HG02981 (cell line): ENCODE results near the gene CDH26.
"Not testable (repeated sequence)": the region's sequence is repeated elsewhere in the genome, so short reads cannot be mapped to it uniquely, and the experiment has no call there.

Experiments
- ATAC-seq: cut with Tn5 transposase; IDR thresholded peaks from one replicate; pipeline ENCODE4 v1.9.1; 2021; ENCODE audit warnings: mild to moderate bottlenecking, moderate library complexity; ENCODE audit not compliant: unreplicated experiment

The CDH26 gene

GRCh38 chr20:60040471-60041162 lies 82.4 kb downstream of the CDH26 start:
- no peak for ATAC-seq

DNA sequence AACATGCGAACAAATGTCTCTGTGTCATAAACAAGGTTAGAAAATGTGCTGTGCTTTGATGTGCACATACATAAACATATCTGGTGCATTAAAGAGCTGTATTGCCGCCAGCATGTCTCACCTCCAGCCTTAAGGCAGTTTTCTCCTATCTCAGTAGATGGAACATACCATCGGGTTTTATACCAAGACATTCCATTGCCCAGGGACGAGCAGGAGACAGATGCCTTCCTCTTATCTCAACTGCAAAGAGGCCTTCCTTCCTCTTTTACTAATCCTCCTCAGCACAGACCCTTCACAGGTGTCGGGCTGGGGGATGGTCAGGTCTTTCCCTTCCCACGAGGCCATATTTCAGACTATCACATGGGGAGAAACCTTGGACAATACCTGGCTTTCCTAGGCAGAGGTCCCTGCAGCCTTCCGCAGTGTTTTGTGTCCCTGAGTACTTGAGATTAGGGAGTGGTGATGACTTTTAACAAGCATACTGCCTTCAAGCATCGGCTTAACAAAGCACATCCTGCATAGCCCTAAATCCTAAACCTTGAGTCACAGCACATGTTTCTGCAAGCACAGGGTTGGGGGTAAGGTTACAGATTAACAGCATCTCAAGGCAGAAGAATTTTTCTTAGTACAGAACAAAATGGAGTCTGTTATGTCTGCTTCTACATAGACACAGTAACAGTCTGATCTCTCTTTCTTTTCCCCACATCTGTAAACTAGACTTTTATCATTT lies 83.4 kb downstream of the CDH26 start:
- not testable (repeated sequence) for ATAC-seq

GRCh38 chr20:60043435-60043834 lies 85.2 kb downstream of the CDH26 start:
- ATAC-seq = no peak

DNA sequence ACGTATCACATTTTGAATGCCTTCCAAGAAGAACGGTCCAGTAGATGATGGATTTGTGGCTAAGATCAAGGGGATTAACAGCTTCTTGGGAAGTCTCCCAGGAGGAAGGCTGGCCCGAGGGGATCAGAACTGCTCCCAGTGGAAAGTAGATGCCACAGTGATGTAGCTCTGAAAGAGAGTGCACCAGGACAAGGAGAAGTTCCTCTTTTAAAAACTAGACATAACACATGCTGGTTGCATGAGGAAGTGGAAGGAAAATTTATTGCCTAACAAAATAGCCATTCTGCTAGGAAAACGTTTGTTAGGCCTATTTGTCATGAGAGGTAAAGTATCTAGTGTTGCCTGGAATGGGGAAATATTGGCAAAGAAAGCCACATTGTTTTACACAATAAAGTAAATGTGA lies 87.8 kb downstream of the CDH26 start:
- no peak for ATAC-seq

GRCh38 chr20:60046436-60046835 lies 88.2 kb downstream of the CDH26 start:
- no peak for ATAC-seq

- ATAC-seq = no peak
Measured at GRCh38 chr20:60046860-60047259, 88.6 kb downstream of the CDH26 start.

DNA sequence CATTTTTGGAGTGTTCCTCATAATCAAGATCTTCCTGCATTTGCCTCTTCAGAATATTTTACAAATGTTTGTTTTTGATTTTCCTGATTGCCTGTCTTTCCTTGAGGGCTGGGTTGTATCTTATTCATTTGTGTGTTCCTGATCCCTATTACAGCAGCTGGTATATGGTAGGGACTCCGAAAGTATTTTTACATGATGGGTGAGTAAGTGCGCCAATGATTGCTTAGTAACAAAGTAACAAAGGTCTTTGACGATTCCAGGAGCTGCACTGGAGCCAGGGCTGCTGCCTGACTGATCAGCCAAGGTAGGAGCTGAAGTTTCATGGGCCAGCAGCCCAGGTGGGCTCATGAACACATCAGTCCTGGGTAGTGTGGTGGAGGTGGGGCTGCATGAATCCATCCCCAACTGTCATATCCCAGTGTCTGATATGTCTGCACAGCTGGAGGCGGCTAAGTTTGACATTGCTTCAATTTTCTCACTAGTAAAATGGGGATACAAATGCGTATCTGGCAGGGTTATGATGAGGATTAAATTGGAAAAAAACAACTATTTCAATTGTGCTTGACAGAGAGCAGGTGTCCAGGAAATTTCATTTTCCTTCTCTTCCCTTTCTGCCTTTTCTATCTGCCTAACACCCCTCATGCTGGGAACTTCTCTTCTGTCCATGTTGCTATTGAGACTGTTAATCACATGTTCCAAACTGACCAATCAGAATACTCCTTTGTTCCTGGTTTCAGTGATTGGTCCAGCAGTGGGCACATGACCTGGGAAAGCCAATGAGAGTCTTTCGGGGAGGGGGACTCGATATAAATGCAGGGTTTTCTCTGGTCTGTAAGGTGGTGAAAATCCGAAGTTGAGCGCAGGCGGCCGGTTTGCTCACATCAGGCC lies 90.7 kb downstream of the CDH26 start:
- ATAC-seq = no peak

DNA sequence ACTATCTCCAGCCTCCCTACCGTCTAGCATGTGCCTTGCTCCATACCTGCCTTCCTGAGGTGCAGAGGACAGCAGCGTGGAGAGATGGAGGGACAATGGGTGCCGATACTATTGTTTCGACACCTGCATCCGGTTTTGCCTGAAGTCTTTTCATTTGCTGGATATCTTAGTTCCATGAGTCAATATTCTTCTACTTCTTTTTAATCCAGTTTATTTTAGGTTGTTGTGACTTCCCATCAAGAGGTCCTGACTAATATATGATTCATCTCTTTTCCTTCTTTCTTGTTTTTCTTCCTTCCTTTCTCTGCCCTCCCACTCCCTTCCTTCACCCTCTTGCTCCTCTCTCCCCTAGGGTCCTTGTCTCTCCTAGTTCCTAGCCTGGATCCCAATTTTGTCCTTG lies 91.4 kb downstream of the CDH26 start:
- no peak for ATAC-seq

DNA sequence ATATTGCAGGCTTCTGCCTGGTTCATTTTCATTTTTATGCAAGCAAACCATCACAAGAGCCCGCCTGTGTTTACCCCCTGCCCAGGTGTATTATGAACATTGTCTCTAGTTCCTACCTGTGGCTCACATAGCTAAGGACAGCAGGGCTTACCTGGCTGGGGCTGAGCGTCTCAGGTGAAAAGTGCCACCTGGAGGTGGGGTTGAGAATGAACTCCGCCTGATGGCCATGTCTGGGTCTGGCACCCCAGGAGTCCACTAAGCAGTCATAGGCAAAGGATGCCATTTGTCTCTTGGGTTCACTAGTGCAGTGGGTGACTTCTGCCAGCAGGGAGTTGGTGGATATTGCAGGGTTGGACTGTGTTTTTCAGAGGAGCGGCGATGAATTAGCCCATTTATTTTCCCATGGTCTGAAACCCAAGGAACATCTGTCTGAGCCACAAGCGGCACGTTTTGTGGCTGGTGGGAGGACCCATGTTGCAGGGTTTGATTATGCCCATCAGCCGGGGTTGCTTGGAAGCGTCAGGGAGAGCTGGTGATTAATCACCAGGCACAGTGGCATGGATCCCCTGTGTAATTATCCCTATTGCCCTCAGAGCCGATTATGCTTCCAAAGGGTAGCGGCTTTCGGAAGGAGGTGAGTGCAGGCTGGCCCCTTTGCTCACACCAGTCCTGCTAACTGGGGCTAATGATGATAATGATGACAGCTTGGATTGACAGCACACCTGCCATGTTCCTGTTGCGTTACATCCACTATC lies 92.1 kb downstream of the CDH26 start:
- ATAC-seq = no peak

GRCh38 chr20:60051911-60052310 lies 93.7 kb downstream of the CDH26 start:
- ATAC-seq = no peak

DNA sequence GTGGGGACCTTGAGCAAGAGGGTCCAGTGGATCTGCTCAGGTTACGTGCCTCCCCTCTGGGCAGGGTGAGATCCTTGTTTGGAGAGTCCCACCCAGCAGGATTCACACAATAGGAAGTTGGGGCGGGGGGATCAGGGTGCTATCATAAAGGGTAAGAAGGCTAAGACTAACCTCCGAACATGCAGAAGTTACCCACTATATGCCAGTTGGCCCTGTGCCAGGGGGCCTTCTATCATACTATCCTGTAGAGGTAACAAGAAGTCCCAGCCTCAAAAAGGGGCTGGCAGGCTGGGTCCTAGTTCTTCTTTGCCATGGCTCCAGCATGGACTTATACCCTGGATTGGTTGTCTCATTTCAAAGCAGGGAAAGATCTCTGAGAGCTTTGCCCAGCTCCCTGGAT lies 94.1 kb downstream of the CDH26 start:
- no peak for ATAC-seq

GRCh38 chr20:60053125-60053817 lies 95.0 kb downstream of the CDH26 start:
- ATAC-seq = no peak

- ATAC-seq = no peak
Measured at GRCh38 chr20:60053818-60054190, 95.6 kb downstream of the CDH26 start.

DNA sequence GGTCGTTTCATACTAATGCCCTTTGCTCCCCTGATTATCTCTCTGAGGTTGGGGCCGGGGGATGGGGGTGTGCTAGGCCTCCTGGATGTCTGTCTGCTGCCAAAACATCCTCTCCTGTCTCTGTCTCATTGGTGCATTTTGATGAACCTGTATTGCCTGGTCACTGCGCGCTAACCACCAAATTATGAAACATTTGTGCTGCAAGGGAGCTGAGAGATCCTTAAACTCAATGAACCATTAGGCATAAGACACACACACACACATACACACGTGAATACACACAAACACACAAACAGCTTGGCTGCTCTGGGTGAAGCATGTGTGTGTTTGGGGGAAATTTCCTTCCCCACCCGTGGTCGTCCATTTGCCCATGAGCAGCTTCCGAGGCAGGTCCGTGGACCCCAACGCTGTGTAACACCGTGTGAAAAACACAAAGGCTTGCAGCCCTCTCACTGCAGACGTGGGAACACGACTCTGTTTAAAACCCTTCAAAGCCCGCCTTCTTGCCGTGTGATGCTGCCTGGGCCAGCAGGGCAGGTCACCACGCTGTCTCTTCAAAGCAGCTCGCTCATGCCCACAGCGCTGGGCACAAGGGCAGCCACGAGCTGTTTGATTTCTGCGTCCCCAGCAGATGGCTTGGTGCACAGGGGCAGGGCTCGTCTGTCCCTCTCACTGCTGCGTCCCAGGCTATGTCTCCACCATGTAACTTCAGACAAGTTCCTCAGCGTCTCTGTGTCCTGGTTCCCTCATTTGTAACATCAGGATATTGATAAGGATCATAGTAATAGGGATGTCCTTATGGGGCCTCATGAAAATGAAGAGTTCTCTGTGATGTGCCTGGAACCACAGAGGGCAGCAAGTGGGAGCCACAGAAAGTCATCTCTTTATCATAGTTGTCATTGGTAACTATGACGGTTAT lies 96.8 kb downstream of the CDH26 start:
- ATAC-seq = no peak

- no peak for ATAC-seq
Measured at GRCh38 chr20:60055740-60056139, 97.5 kb downstream of the CDH26 start.

- no peak for ATAC-seq
Measured at GRCh38 chr20:60056407-60057122, 98.3 kb downstream of the CDH26 start.

DNA sequence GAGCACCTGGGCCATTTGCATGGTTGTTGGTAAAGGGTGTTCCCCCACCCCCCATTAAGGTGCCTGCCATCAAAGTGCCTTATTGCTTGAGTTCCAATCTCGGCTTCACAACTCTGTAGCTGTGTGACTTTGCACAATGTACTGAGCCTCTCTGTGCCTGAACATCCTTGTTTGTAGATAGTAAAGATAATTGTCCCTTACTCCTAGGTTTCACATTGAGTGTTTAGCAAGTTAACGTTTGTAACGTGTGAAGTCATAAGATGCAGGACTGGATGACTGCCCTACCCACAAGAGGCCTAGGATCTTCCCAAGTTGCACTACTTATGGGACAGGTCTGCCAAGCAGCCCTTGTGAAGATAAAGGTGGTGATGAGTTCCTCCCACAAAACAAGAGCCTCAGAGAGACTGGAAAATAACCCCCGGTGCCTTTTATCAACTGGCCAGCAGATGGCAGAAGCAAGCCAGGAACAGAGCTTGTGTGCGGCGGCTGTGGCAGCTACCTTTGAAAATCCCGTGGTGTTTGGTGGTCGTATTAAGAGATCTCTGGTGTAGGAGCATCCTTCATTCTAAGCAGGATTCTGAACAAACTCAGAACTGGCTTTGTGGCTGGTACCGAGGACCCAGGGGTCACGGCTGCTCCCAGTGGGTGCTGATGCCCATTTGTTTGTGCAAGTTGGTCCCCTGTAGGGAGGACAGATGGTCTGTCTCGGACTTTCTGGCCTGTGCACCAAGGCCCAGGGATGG lies 99.1 kb downstream of the CDH26 start:
- peak; percentile 58 for ATAC-seq
